ENCODE data around the gene ISM1.

ISM1 gene

DNA sequence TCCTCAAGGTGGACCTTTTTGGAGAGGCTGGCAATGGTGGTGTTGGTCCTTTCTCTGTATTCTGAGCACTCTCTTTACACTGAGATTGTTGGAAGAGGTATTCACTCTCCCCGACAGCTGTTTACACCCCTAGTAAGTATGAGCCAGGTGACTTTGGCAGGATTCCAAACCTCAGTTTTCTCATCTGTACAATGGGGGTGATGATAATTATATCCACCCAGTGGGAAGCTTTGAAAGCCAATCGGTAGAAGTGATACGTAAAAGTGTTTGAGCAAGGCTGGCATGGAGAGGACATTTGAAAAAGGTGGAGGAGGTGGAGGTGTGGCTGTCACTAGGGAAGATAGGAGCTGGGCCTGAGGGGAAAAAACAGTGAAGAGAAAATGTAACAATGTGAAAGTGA is 35.5 kb downstream of the ISM1 start:
- no peak for DNase-seq (ENCODE audit: low spot score)

DNA sequence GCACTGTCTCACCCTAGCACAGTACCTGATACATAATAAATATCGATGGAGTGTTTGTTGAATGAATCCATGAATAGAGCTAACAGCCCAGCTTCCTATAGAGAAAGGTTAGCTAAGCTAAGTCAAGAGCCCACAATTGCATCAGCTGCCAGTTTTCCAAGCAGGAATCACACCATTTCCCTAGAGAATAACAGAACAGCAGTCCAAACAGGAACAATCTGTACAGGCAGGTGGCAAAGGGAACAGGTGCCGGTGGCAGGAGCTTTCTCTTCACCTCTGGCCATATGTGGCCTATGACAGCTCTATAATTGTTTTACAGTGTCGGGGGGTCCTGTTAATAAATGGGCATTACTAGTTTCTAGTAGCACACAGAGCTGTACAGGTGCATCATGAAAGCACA is 38.8 kb downstream of the ISM1 start:
- DNase-seq (ENCODE audit: low spot score): no peak

DNA sequence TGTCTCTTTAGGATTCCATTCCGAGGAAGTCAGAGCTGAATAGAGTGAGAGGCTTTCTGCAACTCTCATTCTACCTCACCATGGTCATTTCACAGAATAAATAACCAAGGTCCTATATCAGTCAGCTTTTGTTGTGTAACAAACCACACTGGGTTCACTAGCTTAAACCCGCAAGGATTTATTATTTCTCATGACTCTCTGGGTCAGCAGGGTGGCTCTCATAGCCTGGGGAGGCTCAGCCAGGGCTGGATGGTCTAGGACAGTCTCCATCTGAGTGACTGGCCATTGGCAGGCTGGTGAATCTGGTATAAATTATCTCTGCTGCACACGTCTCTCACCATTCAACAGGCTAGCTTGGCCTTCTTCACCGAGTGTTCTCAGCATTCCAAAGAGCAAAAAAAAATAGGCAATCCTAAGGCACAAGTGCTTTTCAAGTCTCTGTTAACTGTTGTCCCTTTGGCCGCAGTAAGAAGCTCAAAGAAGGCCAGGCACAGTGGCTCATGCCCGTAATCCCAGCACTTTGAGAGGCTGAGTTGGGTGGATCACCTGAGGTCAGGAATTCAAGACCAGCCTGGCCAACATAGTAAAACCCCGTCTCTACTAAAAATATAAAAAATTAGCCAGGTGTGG is 39.7 kb downstream of the ISM1 start:
- DNase-seq (ENCODE audit: low spot score): no peak

- DNase-seq (ENCODE audit: low spot score): peak; percentile 41
Measured at GRCh38 chr20:13261460-13262301, 40.6 kb downstream of the ISM1 start.

- DNase-seq (ENCODE audit: low spot score): no peak
Measured at GRCh38 chr20:13262302-13262650, 41.2 kb downstream of the ISM1 start.

DNA sequence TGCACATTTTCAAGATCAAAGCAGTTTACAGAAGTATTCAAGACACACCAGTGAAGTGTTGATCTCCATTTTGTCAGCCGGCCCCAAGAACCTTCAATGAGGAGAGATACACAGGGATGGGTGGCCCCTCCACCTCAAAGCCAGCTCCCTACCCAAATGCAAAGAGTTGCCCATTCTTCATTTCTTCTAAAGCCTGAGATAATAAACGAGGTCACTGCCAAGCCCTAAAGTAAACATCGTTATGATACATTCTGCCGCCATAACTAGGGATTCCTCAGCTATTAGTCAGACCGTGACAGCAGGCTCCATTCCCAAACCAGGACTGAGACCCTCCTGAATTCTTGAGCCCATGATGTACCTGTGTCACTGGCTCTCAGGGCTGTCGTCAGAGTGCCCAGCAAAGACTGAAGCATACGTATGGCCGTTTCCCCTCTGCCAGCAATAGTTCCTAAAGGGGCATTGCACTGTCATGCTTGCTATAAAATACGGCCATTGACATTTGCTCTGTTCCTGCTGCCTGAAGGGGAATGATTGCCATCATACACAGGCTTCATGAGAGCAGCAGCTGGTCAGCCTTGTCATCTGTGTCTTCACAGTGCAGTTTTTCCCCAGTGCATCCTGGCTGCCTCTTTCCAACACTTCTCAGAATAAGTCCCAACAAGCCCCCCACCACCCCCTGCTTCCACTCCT is 41.7 kb downstream of the ISM1 start:
- DNase-seq (ENCODE audit: low spot score): peak; percentile 51

DNA sequence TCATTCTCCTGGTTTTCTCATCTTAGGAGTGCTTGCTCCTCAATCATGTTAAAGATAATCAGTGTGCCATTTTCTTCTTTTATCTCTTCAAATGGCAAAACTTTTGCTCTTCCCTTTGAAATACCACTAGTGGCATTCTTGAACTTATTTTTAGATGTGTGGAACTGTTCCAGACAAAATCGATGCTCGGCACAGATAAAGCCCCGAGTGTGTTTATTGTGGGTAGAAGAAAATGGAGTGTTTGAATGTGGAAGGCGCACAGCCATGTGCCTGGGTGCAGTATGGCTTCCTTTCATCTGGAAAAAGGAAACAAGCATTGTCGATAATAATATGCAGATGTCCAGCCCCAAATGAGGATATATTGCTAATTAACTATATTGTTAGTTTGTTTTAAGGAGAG is 42.4 kb downstream of the ISM1 start:
- DNase-seq (ENCODE audit: low spot score): no peak

GRCh38 chr20:13264907-13265306 is 43.8 kb downstream of the ISM1 start:
- DNase-seq (ENCODE audit: low spot score): no peak

DNA sequence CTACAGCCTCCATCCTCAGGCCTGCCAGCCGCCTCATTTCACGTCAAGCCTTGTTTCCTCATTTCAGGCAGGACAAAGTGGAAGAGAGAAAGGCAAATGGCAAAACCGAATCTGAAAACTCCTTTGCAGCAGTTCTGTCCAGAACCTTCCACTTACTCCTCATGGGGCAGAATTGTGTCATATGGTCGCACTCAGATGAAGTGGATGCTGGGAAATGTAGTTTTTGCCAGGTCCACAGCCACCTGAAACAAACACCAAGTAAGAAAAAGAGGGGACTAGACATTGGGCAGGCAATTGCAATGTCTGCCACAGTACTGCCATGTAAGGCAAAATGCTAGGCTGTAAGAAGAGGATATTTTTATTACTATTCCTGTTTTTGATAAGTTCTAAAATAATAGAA is 44.9 kb downstream of the ISM1 start:
- DNase-seq (ENCODE audit: low spot score): no peak

GRCh38 chr20:13267231-13267630 is 46.2 kb downstream of the ISM1 start:
- DNase-seq (ENCODE audit: low spot score): no peak

DNA sequence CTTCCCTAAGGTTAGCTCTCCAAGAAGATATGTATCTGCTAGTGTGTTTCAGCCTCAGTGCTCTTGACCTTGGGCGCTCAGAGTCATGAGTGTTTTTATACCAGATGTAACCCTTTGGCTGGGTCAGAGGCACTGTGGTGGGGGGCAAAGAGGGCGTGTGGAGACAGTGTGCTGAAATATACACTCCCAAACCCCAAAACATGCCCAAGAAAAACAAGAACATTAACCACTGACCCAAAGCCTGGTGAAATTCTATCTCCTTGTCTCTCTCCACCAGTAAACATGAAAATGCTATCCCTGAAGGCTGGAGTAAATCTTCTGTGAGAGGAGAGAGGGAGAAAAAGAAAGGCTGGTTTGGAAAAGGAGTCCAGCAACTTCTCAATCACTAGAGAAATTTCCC is 47.9 kb downstream of the ISM1 start:
- DNase-seq (ENCODE audit: low spot score): no peak

DNA sequence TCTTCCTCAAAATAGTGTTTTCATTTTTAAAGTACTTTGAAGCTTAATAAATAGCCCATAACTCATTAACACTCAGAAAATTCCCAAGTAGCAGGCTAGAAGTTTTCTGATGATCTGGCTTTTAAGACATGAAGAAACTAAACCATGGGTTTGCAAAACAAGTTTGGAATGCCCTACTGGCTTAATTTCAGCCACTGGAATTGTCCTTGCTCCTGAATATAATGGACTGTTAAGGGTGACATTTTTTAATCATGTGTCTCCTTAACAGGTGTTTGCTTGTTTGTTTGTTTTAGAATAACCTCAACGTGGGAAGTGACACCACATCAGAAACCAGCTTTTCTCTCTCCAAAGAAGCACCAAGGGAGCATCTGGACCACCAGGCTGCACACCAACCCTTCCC is 49.1 kb downstream of the ISM1 start:
- no peak for DNase-seq (ENCODE audit: low spot score)

GRCh38 chr20:13271098-13271497 is 50.0 kb downstream of the ISM1 start:
- no peak for DNase-seq (ENCODE audit: low spot score)

DNA sequence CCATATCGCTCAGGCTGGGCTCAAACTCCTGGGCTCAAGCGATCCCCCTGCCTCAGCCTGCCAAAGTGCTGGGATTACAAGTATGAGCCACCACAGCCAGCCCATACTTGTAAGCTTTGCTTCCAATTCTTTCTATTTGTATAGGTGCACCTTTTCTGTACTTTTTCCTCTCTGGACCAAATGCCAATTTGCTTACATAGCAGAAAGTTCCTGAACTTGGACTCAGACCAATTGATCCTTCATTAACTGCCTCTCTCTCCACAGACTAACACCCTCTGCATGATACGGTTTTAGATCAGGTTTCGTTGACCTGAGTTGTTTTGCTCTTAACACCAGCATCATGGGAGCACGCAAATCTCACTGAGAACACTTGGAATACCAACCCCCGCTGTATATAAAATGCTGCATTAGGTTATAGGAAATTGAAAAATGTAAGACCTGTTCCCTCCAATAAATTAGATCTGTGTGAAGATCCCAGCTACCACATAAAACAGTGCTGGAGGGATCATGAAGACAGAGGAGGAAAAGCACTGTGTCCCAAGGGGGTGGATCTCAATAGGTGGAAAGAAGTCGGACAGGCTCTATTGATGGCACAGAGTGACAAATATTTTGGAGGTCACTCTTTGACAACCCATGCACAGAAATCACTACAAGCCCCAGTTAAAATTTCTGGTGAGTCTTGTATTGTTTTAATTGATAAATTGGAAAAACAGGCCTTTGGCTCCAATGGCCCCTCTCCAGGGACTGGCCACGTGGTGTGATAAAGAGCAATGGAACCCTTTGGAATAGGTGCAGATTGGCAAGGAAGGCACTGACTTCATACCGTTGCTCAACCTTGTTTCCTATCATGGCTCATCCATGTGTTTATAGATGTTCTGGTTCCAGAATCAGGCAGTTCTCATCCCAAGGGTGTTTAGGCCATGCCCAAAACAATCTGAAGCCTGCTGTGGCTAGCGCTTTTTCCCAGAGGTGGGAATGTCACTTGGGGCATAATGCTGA is 51.2 kb downstream of the ISM1 start:
- no peak for DNase-seq (ENCODE audit: low spot score)

DNA sequence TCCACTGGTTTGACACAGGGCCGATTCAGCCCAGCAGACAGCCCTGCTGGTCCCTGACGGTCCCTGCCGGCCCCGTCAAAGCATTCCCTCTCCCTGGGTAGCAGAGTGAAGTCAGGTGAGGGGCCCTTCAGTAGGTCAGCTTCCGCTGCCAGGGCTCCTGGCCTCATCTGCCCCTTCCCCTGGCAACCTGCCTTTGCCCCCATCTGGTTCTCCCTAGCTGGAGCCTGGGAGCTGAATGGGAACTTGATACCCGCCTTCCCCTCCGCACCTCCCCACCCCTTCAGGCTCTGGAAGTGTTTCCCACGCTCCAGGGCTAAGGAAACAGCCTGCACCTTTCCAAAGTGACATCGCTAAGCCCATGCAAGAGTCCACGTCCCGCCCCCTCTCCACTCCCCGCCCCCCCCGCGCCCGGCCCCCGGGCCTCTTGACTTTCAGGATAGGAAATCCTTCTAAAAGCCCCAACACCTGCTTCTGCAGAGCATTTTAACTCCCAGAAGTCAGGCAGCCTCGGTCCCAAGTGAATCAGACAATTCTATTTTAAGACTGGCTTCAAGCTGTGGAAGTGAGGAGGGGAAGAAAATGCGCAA is 53.3 kb downstream of the ISM1 start:
- no peak for DNase-seq (ENCODE audit: low spot score)

DNA sequence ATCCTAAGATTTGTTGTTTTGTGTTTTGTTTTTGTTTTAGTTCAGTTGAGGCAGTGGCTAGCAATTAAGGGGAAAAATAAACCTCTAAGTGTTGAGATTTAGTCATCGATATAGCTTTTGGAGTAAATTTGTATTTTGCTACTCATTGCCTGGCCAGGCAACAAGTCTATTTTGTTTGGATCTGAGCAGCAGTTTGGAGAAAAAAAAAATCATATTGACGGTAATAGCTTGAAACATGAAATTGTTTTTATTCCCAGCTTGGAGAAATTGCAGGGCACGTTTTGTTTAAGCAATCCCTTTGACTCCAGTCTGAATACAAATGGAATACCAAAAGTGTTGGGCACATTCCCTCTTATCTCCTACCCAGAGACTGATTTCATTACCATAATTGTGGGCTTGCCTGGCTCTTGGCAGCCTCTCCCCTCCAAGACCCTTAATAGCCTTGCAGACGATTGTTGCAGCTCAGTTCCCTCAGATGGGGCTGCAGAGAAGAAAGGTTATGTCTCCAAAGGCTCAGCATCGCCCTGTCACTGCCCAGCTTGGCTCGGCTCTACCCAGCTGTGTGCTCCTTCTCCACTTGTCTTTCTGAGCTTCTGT is 56.0 kb downstream of the ISM1 start:
- no peak for DNase-seq (ENCODE audit: low spot score)

- DNase-seq (ENCODE audit: low spot score): no peak
Measured at GRCh38 chr20:13277663-13278295, 56.7 kb downstream of the ISM1 start.

DNA sequence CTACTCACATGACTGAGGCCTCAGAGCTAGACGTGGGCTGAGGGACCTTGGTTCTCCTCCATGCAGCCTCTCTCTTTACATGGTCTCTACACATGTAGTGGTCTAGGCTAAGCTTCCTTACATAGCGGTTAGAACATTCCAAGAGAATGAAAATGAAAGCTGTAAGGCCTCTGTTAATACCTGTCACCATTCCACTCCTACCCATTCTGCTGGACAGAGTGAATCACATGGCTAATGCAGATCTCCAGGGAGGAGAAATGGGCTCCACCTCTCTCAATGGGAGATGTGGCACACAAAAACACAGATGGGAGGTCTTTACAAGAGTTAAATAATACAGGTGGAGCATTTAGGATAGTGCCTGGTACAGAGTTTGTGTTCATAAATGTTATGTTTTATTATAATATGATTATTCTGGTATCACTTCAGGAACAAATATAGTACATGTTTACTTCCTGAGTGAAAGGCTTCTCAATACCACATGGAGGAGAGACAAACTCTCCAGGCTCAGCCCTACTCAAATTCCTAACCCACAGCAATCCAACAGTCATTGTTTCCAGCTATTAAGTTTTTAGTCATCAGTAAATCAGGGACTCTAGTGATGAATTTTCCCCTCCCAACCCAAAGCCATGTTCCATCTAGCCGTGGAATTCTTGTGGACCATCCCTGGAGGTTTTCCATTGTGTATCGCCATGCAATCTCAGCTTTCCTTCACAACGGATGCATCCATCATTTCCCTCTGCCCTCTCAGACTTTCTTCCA is 57.9 kb downstream of the ISM1 start:
- DNase-seq (ENCODE audit: low spot score): no peak

DNA sequence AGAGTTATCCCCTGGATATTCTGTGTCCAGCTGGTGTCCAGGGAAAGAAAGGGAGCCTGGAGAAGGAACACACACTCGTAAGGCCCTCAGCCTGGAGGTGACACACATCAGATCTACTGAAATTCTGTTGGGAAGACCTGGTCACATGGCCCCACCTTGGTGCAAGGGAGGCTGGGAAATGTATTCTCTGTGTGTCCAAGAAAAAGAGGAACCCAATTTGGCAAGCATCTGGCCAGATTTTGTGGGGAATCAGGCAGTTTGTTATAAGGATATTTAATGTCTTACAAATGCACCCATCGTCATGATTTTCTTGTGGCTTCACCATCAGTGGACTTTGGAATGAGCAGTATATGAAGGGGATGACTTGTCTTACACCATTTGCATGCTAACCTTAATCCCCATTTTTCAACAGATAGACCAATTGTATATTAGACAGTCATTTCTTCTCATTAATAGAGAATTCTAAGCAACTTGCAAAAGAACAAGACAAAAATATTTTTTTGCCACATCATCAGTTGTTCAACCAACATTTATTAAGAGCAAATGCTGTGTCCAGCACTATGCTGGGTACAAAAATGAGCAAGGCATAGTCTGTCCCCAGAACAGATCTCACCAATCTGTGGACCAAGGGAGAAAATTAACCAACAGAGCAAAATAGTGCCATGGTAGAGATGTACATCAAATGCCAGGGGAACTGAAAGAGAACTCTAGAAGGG is 59.7 kb downstream of the ISM1 start:
- no peak for DNase-seq (ENCODE audit: low spot score)

All from LoVo (cell line).